Gastrocnemius medialis (tissue), 4 donors: Measurements from ENCODE around the gene YLPM1. TPM values are rescaled to one million over a fixed set of nuclear protein-coding genes. Genes with fewer than 3 reads are reported as not detected.
"Not testable (repeated sequence)": the region's sequence is repeated elsewhere in the genome, so short reads cannot be mapped to it uniquely, and the experiment has no call there.

Source experiments
- ATAC-seq, 2 donors: fragments of 150-250 bp; one replicate each; pipeline ENCODE4 v1.9.1; 2016
- DNase-seq, 2 donors: peaks; one replicate each; pipeline ENCODE4 v3.0.0-alpha.2; 2019
- H3K27ac ChIP-seq, 4 donors: fragments of 200-600 bp; sonication (generic); 1 replicate in 1 of 4; 2 replicates in 3 of 4; pipeline ENCODE4 v1.5.1; 2016 to 2018; ENCODE audit warnings: mild to moderate bottlenecking in 2 of 4, moderate library complexity in 1 of 4
- H3K27me3 ChIP-seq, 3 donors: fragments of 200-600 bp; sonication (generic) in 2 of 3; 1 replicate in 1 of 3; 2 replicates in 2 of 3; pipeline versions ENCODE4 v1.5.1 to v1.6.0; 2016 to 2019; ENCODE audit warnings: mild to moderate bottlenecking in 1 of 3, moderate library complexity in 1 of 3
- H3K36me3 ChIP-seq, 2 donors: fragments of 200-600 bp; sonication (generic) in 1 of 2; one replicate each; pipeline ENCODE4 v1.5.1; 2017 to 2018
- H3K4me1 ChIP-seq, 2 donors: fragments of 200-600 bp; sonication (generic) in 1 of 2; one replicate each; pipeline ENCODE4 v1.5.1; 2016 to 2017; ENCODE audit warnings: mild to moderate bottlenecking in 2 of 2
- H3K4me3 ChIP-seq, 4 donors: fragments of 200-600 bp; sonication (generic) in 3 of 4; 1 replicate in 1 of 4; 2 replicates in 3 of 4; pipeline ENCODE4 v1.5.1; 2016 to 2019; ENCODE audit warnings: mild to moderate bottlenecking in 2 of 4
- H3K9me3 ChIP-seq, 3 donors: fragments of 200-600 bp; sonication (generic) in 2 of 3; 1 replicate in 1 of 3; 2 replicates in 2 of 3; pipeline ENCODE4 v1.5.1; 2016 to 2019
- CTCF ChIP-seq, 5 experiments: fragments of 450-650 bp in 3 of 5; fragments of 200-600 bp in 2 of 5; sonication (generic) in 2 of 5; IDR thresholded peaks in 4 of 5; conservative IDR thresholded peaks in 1 of 5; 1 replicate in 4 of 5; 2 replicates in 1 of 5; pipeline ENCODE4 v1.5.1; 2016 to 2019; ENCODE audit warnings: antibody characterized with exemption in 5 of 5, mild to moderate bottlenecking in 3 of 5, moderate library complexity in 3 of 5
- POLR2A ChIP-seq, 2 donors: fragments of 450-650 bp; IDR thresholded peaks; one replicate each; pipeline ENCODE4 v1.6.1; 2017; ENCODE audit warnings: antibody characterized with exemption in 2 of 2, mild to moderate bottlenecking in 2 of 2, moderate library complexity in 2 of 2
- in situ Hi-C, 4 donors: fragments of 200-750 bp; cut with MboI; loops; one replicate each; pipeline versions ENCODE4 v1.15.0 to v1.8.0; 2017; ENCODE audit warnings: low sequenced_read_pairs in 4 of 4
- intact Hi-C: fragments of 100-400 bp; cut with DNase I; formaldehyde crosslinking; loops from one replicate; pipeline ENCODE4 v1.15.1; 2023; ENCODE audit warnings: low total_unique reads
- total RNA-seq, 4 donors: library from RNA; depleted of rRNA; stranded (reverse); fragments of >200 nt; gene quantifications; one replicate each; pipeline versions ENCODE4 v1.1.0 to v1.2.3, GENCODE V29; 2016

The YLPM1 gene
- total RNA-seq, 4 donors from 2014 or later, result 22.2 to 29.2 (median 25.8) TPM

- Histone ChIP-seq H3K4me3 (no peak overlapping the region), H3K4me1 (no peaks in the 10 kb centered on the region), H3K36me3 (peaks cover 0 to 43% of the 10 kb centered on the region in 2 donors), H3K27ac (no peak overlapping the region), H3K9me3 (no peaks in the 10 kb centered on the region), H3K27me3 (no peaks in the 10 kb centered on the region)
- in situ Hi-C loops (no loop called here), intact Hi-C loops (no loop called here)
- DNase-seq, result no peak
- ATAC-seq, result no peak
- TF ChIP-seq CTCF (IDR thresholded peaks at IDR 0.05 in 4 of 5, conservative IDR thresholded peaks at IDR 0.05 in 1 of 5) (no peak), POLR2A (IDR thresholded peaks at IDR 0.05) (no peak)
These were observed 23.7 kb upstream of the YLPM1 start for GRCh38 chr14:74739293-74740030.

GRCh38 chr14:74747237-74747636 is 15.9 kb upstream of the YLPM1 start:
- Histone ChIP-seq H3K9me3 (no peaks in the 10 kb centered on the region), H3K27ac (no peak overlapping the region), H3K27me3 (no peaks in the 10 kb centered on the region), H3K4me3 (no peak overlapping the region), H3K36me3 (no peaks in the 10 kb centered on the region), H3K4me1 (no peaks in the 10 kb centered on the region)
- no peak for TF ChIP-seq POLR2A (IDR thresholded peaks at IDR 0.05)
- TF ChIP-seq CTCF (IDR thresholded peaks at IDR 0.05 in 4 of 5, conservative IDR thresholded peaks at IDR 0.05 in 1 of 5), result no peak
- intact Hi-C loops, result no loop called here
- in situ Hi-C loops, result no loop called here
- ATAC-seq, result no peak
- DNase-seq, result no peak

GRCh38 chr14:74754157-74754556 is 9.0 kb upstream of the YLPM1 start:
- no peak overlapping the region for H3K27ac ChIP-seq
- H3K4me3 ChIP-seq, result no peak overlapping the region
- ATAC-seq (no peak), DNase-seq (no peak)
- H3K27me3 ChIP-seq, result no peaks in the 10 kb centered on the region
- TF ChIP-seq POLR2A (IDR thresholded peaks at IDR 0.05) (no peak), CTCF (IDR thresholded peaks at IDR 0.05 in 4 of 5, conservative IDR thresholded peaks at IDR 0.05 in 1 of 5) (no peak)
- H3K4me1 ChIP-seq, result no peaks in the 10 kb centered on the region
- H3K36me3 ChIP-seq, result no peaks in the 10 kb centered on the region
- intact Hi-C loops, result no loop called here
- no peaks in the 10 kb centered on the region for H3K9me3 ChIP-seq
- in situ Hi-C loops, result no loop called here

GRCh38 chr14:74754899-74755298 is 8.2 kb upstream of the YLPM1 start:
- ATAC-seq (no peak), DNase-seq (no peak)
- no peak overlapping the region for H3K4me3 ChIP-seq
- H3K27me3 ChIP-seq, result no peaks in the 10 kb centered on the region
- TF ChIP-seq POLR2A (IDR thresholded peaks at IDR 0.05), result no peak
- TF ChIP-seq CTCF (IDR thresholded peaks at IDR 0.05 in 4 of 5, conservative IDR thresholded peaks at IDR 0.05 in 1 of 5), result no peak
- no peak overlapping the region for H3K27ac ChIP-seq
- no peaks in the 10 kb centered on the region for H3K4me1 ChIP-seq
- H3K9me3 ChIP-seq, result no peaks in the 10 kb centered on the region
- H3K36me3 ChIP-seq, result no peaks in the 10 kb centered on the region
- intact Hi-C loops, result no loop called here
- in situ Hi-C loops, result no loop called here

GRCh38 chr14:74756326-74756725 is 6.8 kb upstream of the YLPM1 start:
- intact Hi-C loops, result no loop called here
- in situ Hi-C loops, result no loop called here
- ATAC-seq, result no peak
- DNase-seq, result no peak
- Histone ChIP-seq H3K4me3 (no peak overlapping the region), H3K9me3 (no peaks in the 10 kb centered on the region), H3K36me3 (no peaks in the 10 kb centered on the region), H3K27ac (no peak overlapping the region), H3K4me1 (no peaks in the 10 kb centered on the region), H3K27me3 (no peaks in the 10 kb centered on the region)
- no peak for TF ChIP-seq CTCF (IDR thresholded peaks at IDR 0.05 in 4 of 5, conservative IDR thresholded peaks at IDR 0.05 in 1 of 5)
- no peak for TF ChIP-seq POLR2A (IDR thresholded peaks at IDR 0.05)

- intact Hi-C loops, H3K4me3 ChIP-seq, in situ Hi-C loops, H3K27me3 ChIP-seq, H3K9me3 ChIP-seq, H3K36me3 ChIP-seq, H3K27ac ChIP-seq, ATAC-seq, DNase-seq, H3K4me1 ChIP-seq: not testable (repeated sequence)
These were observed 4.6 kb upstream of the YLPM1 start for GRCh38 chr14:74758505-74758904.
